Measurements from ENCODE around the gene LSM5.

LSM5 gene
- total RNA-seq: 13.5 reads per million, percentile 38 among the genes with 10 or more reads in this experiment

GRCh38 chr7:32490127-32490796 is at the start of gene LSM5:
LSM5 (minus strand) TSS chr7:32490380; CDS start chr7:32490365, 15 bp downstream.
- peak; percentile 86 for DNase-seq

GRCh38 chr7:32539366-32539765 is 49.2 kb upstream of the LSM5 start:
- no peak for DNase-seq

GRCh38 chr7:32537760-32538159 is 47.6 kb upstream of the LSM5 start:
- DNase-seq: no peak

GRCh38 chr7:32536585-32536984 is 46.4 kb upstream of the LSM5 start:
- DNase-seq: no peak

GRCh38 chr7:32536016-32536415 is 45.8 kb upstream of the LSM5 start:
- DNase-seq: no peak

GRCh38 chr7:32535162-32535702 is 45.1 kb upstream of the LSM5 start:
- no peak for DNase-seq

- DNase-seq: no peak
Observed at GRCh38 chr7:32533276-32534029, 43.3 kb upstream of the LSM5 start.

- DNase-seq: no peak
Observed at GRCh38 chr7:32532716-32533115, 42.5 kb upstream of the LSM5 start.

- DNase-seq: no peak
Observed at GRCh38 chr7:32532086-32532485, 41.9 kb upstream of the LSM5 start.

GRCh38 chr7:32531402-32531801 is 41.2 kb upstream of the LSM5 start:
- no peak for DNase-seq

- DNase-seq: no peak
Observed at GRCh38 chr7:32525839-32526238, 35.7 kb upstream of the LSM5 start.

GRCh38 chr7:32524631-32525030 is 34.5 kb upstream of the LSM5 start:
- DNase-seq: no peak

- DNase-seq: no peak
Observed at GRCh38 chr7:32522746-32523530, 32.8 kb upstream of the LSM5 start.

- DNase-seq: no peak
Observed at GRCh38 chr7:32519763-32520162, 29.6 kb upstream of the LSM5 start.

- no peak for DNase-seq
Observed at GRCh38 chr7:32518534-32519140, 28.5 kb upstream of the LSM5 start.

- DNase-seq: no peak
Observed at GRCh38 chr7:32516551-32517100, 26.4 kb upstream of the LSM5 start.

GRCh38 chr7:32515890-32516550 is 25.8 kb upstream of the LSM5 start:
- no peak for DNase-seq

- DNase-seq: no peak
Observed at GRCh38 chr7:32513210-32513609, 23.0 kb upstream of the LSM5 start.

GRCh38 chr7:32511791-32512190 is 21.6 kb upstream of the LSM5 start:
- DNase-seq: no peak

GRCh38 chr7:32507414-32507813 is 17.2 kb upstream of the LSM5 start:
- DNase-seq: no peak

- no peak for DNase-seq
Observed at GRCh38 chr7:32506266-32507054, 16.3 kb upstream of the LSM5 start.

Measured in effector CD4-positive, alpha-beta T cell (primary cell).